ENCODE data around the gene PEAK3.

The PEAK3 gene

DNA sequence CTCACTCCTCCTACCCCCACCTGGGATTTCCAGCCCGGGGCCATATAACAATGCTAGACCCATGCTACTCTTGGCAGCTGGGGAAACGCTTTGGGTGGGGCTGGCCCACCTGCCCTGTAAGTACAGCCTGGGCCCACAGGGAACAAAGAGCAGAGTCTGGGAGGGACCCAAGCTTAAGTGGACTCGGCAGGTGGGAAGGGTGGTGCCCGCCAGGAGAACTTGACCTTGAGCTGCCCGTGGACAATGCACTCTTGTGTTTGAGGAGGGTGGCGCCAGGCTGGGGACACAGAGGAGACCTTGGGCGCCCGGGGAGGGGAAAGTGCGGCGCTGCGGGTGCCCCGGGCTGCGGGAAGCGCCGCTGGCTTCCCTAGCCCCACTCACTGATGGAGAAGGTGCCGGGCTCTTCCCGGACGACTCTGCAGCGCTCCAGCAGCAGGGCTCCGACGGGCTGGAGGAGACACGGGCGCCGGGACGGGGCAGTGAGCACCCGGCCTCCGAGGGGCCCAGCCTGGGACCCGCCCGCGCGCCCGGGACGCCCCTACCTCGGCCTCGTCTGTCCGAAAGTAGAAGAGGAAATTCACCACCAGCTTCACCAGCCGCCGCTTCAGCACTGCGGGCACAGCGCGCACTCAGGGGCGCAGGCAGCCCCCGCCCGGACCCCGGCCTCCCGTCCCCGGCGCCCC is 46.5 kb downstream of the PEAK3 start:
- peak in 1 of 2 donors; percentile 11 for DNase-seq

DNA sequence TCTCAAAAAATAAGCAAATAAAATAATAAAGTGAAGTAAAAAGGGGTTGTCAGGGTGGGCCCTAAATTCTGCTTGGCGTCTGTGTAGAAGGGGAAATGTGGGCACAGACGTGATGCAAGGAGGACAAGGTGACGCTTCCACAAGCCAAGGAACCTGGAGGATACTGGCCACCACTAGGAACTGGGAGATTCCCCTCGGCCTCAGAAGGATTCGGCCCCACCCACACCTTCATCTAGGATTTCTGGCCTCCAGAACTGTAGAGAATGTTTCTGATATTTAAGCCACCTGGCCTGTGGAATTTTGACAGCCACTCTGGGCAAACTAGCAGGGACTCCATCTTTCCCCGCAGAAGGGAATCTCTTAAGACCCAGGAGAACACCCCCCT is 47.0 kb downstream of the PEAK3 start:
- DNase-seq = no peak

DNA sequence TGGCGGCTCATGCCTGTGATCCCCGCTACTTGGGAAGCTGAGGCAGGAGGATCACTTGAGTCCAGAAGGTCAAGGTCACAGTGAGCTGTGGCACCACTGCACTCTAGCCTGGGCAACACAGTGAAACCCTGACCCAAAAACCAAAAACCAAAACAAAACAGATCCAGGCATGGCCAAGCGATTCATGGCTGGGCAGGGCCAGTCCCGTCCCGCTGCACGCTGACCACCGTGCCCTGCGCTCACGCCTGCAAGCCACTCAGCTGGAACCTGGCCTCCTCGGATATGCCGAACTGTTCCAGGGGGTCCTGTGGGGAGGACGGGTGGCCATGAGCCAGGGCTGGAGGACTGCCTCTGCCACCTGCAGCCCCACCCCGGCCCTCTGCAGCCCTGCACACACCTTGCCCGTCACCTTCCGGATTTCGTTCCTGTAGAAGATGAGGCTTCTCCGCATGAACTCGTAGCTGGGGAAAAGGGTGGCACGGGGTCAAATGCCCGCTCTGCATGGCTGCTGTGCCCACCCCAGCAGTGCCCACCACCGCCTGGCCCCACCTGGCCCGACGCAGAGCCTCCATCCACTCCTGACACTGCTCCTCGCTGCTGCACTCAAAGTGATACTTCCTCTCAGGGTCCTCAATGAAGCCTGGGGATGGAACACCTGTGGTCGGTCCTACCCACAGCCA is 48.2 kb downstream of the PEAK3 start:
- DNase-seq = no peak

DNA sequence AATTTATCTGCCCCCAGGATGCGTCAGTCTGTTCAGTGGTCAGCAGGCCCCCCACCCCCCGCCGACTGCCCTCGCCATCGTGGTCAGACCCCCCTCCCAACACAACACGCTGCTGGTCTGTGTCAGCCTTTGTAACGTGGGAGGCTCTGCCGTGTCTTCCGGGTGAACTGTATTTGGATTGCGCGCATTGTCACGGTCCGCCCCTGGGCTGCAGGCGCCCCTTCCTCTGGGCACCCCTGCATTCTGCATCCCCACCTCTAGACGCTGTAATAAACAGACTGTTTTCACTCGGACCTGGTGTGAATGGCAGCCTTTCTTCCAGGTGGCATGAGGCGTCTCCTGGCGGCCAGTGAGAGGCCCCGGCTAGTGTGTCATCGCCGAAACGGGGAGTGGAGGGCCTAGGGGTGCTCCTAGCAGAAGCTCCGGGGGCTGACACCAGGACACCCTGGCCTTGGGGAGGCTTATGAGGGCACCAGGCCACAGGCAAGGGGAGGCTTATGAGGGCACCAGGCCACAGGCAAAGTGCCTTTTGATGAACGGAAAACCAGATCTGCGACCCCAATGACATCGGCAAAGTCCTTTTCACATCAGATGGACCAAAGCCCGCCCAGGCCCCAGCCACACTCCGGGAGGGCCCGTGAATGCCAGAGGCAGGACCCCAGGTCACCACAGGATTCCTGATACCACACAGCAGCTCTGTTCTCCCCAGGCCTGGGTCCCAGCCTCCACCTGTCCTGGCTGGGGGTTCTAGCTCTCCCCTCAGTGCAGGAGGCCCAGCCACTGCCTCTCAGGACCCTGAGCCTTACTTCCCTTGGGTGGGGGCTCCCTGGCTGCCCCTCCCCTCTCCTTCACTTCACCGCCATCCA is 49.5 kb downstream of the PEAK3 start:
- DNase-seq = no peak

DNA sequence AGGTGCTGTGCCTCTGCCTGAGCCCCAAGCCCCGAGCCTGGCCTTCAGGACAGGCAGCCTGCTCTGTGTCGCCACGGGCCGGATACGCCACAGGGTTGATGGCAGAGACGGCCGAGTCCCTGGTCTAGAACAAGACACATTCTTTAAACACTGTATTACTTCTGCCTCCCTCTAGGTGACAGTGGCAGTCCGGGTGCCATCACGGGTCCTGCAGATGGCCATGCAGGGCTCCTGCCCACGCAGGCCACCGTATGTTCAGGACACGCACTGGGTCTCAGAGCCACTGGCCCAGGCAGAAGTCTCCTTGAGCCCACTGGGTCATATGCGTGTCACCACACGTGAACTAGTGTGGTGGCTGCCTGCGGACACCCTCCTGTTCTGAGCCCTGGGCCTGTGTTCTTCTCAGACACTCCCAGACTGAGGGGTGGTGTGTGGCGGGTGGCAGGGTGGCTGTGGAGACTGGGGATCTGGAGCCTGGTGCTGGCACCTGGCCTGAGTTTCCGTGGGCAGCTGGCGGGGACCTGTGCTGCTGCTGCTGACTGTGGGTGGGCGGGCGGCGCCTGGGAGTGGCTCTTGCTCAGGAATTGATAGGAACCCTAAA is 50.3 kb downstream of the PEAK3 start:
- DNase-seq = no peak

DNA sequence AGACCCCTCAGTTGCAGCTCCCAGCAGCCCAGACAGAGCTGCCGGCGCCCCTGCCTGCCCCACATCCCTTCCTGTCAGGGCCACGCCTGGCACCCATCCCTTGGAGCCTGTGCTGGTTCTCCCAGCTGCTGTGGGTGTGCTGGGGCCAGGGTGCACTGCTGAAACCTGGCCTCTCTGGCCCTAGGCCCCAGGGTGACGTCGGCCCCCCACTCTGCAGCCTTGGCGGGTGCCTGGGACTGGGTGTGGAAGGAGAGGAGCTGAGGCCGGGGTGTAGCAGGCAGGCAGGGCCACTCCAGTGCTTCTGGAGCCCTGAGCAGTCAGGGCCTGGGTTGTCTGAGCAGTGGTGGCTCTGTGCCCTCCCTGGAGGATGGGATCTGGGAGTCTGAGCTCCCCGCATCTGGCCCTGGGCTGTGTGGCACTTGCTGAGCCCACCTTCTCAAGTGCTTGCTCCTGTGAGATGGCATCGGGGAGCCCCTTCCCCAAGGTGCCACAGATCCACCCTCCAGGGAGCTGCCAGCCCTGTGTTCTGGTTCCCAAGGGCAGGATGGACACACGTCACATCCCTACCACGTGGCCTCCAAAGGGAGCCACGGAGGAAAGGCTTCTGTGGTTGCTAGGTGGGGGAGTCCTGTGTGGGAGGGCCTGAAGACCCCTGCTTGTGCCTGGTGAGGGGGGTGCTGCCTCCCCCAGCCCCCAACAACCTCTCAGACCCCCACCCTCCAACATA is 51.0 kb downstream of the PEAK3 start:
- DNase-seq = no peak

DNA sequence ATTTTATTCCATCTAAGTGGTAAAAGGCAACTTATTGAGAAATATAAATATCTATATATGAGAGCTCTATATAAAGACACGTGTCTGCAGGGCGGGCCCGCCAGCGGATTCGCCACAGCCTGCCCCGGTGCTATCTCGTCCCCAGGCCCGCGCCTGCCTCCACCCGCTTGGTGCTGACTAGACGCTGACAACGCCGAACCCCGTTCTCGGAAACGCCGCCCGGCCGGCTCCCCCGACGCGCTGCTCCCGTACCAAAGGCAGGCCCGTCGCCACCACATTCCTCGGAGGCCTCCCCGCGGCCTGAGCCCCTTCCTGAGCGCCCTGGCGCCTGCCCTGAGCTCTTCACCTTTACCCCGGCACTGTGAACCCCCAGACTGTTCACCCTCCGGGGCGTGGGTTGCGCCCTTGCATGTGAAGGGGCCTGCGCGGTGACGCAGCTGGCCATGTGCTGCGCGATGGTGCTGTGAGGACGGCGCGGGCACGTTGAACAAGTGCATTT is 51.9 kb downstream of the PEAK3 start:
- no peak for DNase-seq

DNA sequence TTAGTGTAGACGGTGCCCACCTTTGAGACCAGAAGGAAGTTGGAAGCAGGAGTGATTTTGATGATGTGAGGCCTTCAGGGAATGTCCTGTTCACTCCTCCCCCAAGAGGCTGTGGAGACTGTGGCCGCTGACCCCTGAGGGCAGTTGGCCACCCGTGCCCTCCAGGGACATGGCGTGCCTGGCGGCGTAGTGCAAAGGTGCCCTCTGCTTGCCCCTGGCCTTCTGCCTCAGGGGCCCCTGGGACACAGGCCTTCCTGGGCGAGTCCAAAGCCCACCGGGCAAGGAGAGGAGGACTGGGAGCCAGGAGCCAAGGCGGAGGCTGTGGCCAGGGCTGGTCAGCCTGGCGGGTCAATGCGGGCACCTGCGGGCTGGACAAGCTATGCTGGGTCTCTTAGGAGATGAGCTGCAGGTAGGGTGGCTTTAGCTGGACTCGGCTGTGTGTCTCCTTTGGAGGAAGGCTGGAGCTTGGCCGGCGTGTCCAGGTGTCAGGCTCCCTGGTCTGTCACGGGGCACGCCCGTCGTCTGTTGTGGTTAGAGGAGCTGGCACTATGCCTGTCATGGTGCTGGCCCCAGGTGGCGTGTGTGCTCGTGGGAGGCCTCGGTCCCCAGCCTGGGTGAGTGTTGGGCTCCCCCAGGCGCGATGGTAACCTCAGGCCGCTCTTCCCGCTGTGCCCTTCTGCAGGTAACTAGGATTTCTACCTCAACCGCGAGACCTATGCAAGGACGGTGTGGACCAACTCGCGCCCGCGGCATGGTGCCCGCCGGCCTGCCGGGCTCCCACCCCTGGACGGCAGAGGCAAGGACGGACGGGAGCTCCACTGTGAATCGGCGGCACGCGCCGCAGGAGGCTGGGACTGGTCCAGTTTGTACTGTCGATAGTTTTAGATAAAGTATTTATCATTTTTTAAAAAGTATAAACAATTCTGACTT is 52.6 kb downstream of the PEAK3 start:
- no peak for DNase-seq

DNA sequence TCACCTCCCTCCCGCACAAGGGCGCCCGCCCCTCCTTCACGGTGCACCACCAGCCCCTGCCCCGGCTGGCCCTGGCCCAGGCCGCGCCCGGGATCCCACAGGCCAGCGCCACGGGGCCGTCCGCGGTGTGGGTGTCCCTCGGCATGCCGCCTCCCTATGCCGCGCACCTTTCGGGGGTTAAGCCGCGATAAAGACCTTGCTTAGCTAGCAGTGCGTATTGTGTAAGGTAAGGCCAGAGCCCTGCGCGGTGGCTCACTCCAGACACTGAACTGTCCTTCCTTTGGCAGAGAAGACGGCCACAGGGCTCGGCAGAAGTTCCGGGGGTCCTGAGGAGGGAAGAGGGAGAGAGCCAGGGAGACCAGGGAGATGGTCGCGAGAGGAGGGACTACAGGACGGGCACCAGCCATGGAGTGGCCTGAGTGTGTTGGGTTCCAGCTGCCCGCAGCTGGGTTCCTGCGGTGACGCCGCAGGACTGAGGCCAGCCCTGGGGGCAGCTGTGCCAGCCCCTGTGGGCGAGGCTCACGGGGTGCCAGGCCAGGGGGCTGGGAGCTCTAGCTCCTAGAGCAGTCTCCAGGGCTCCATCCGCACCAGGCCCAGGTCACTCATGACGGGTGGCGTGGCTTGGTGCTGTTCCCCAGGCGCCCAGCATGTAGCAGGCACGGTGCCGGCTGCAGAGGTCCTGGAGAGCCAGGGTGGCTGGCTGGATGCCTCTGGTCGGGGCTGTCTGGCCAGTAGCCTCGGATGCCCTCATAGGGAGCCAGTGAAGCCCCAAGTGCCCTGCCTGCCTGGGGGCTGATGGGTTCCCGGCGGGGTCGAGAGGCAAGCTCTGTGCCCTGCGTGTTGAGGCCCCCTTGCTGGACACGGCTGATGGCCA is 53.6 kb downstream of the PEAK3 start:
- DNase-seq = no peak

DNA sequence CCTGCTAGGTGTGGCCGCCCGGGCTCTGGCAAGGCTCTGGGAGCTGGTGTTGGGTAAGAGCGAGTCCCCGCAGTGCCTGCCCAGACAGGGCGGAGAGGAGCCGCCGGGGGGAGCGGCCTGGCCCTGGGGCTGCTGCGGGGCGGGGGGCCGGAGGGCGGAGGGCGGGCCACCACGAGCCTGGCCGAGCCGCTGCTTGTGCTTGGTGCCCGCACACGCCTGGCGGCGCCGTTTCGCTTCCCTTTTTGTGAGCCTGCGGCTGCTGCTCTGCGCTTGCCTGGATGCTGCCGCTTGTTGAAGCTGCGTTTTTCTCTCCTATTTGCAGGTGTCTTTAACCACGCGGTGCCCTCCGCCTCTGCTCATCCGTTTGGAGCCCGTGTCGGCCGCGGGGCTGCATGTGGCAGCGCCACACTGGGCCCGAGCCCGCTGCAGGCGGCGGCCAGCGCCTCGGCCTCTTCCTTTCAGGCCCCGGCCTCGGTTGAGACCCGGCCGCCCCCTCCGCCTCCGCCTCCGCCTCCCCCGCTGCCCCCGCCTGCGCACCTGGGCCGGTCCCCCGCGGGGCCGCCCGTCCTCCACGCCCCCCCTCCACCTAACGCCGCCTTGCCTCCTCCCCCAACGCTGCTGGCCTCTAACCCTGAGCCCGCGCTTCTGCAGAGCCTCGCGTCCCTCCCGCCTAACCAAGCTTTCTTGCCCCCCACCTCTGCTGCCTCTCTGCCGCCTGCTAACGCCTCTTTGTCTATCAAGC is 54.4 kb downstream of the PEAK3 start:
- DNase-seq = peak in 1 of 2 donors; percentile 44

DNA sequence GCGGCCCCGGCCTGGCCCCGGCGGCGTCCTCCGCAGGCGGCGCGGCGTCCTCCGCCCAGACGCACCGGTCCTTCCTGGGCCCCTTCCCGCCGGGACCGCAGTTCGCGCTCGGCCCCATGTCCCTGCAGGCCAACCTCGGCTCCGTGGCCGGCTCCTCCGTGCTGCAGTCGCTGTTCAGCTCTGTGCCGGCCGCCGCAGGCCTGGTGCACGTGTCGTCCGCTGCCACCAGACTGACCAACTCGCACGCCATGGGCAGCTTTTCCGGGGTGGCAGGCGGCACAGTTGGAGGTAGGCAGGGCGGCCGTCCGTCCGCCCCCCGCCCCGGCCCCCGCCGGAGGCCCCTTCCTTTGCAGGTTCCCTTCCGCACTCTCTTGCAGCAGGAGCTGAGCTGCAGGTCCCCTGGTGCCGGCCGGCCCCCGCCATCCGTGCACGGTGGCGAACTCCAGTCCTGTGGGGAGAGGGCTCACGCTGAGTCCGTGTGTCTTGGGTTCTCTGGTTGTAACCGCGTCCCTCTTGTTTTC is 55.1 kb downstream of the PEAK3 start:
- DNase-seq = no peak

DNA sequence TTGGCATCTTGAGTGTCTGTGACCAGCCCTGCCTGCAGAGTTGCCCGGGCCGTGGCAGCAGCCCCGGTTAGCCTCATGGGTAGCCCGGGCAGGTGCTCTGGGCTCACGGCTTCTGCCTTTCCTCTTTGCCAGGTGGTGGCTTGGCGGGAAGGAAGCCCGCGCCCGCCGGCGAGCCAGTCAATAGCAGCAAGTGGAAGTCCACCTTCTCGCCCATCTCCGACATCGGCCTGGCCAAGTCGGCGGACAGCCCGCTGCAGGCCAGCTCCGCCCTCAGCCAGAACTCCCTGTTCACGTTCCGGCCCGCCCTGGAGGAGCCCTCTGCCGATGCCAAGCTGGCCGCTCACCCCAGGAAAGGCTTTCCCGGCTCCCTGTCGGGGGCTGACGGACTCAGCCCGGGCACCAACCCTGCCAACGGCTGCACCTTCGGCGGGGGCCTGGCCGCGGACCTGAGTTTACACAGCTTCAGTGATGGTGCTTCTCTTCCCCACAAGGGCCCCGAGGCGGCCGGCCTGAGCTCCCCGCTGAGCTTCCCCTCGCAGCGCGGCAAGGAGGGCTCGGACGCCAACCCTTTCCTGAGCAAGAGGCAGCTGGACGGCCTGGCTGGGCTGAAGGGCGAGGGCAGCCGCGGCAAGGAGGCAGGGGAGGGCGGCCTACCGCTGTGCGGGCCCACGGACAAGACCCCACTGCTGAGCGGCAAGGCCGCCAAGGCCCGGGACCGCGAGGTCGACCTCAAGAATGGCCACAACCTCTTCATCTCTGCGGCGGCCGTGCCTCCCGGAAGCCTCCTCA is 55.7 kb downstream of the PEAK3 start:
- no peak for DNase-seq

DNA sequence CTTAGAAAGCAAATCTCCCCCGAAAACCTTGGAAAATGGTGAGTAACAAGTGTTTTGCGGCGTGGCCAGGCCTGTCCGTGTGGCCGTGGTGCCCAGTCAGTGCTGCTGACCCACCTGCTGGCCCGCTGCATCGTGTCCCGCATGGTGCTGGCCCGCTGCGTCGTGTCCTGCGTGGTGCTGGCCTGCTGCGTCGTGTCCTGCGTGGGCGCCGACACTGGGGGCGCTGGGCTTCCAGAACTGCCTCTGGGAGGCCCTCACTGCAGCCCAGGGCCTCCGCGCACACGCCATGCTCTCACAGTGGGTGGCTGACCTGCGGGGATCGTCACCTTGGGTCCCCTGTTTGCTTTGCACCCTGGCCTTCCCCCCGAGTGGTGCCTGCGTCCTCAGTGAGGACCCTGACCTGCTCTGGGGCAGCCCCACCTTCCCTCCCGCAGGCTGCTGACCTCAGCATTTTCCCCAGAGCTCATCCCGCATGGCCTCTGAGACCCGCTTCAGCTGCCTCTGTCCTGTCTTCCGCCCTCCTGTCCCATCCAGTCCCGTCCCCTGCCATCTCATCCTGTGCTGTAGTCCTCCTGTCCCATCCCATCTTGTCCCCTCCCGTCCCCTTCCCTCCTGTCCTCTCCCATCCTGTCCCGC is 56.4 kb downstream of the PEAK3 start:
- no peak for DNase-seq

DNA sequence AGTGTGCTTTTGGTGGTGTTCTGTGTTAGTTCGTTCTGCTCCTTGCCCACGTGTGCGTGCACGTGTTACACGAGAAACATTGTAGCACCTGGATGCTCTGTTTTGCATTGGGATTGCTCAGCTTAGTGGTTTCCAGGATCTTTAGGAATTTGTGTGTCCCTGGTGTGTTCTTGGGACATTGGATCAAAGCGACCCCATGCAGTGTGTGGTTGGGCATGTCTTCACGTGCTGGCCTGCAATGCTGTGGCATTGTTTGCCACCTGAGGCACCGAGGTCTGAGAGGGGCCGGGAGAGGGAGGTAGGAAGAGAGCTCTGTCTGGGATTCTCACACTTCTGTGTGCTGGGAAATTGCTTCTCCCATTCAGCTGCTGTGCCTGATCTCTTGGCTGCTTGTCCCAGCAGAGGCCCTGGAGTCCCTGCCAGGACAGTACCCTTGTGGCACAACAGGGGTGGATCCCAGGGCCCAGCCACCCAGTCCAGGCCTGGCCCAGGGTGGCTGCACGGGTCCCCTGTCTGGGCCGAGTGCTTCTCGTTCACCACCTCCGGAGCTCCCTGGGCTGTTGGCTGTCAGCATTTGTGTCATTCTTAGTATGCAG is 57.1 kb downstream of the PEAK3 start:
- DNase-seq = no peak

All from CD4-positive, alpha-beta T cell treated with Interferon alpha-2 for 1 hour (primary cell).